Smooth muscle cell (in vitro differentiated cells): ENCODE measurements around the gene PLEKHN1. TPM values are rescaled to one million over a fixed set of nuclear protein-coding genes. Genes with fewer than 3 reads are reported as not detected.

Source experiments
- DNase-seq: peaks from one replicate; lab custom pipeline; 2025; ENCODE audit not compliant: unreplicated experiment; lab: John Stamatoyannopoulos, UW
- H2AFZ ChIP-seq: fragments of 200-600 bp; sonication (generic); 2 replicates; pipeline ENCODE4 v1.6.0; 2016; ENCODE audit warnings: antibody characterized with exemption, low read depth, mild to moderate bottlenecking
- H3F3A ChIP-seq: fragments of 200-600 bp; sonication (generic); 2 replicates; pipeline ENCODE4 v1.6.0; 2017; ENCODE audit warnings: antibody characterized with exemption, low read depth
- H3K27ac ChIP-seq: fragments of 200-600 bp; sonication (generic); 2 replicates; pipeline ENCODE4 v1.5.1; 2016; ENCODE audit warnings: low read depth, mild to moderate bottlenecking
- H3K27me3 ChIP-seq: fragments of 200-600 bp; sonication (generic); 2 replicates; pipeline ENCODE4 v1.6.1; 2016; ENCODE audit warnings: low read depth, mild to moderate bottlenecking
- H3K36me3 ChIP-seq: fragments of 200-600 bp; sonication (generic); 2 replicates; pipeline ENCODE4 v1.5.1; 2016; ENCODE audit warnings: low read depth
- H3K4me1 ChIP-seq: fragments of 200-600 bp; sonication (generic); 2 replicates; pipeline ENCODE4 v1.5.1; 2016; ENCODE audit warnings: low read depth
- H3K4me2 ChIP-seq: fragments of 200-600 bp; sonication (generic); 2 replicates; pipeline ENCODE4 v1.6.0; 2016; ENCODE audit warnings: mild to moderate bottlenecking
- H3K4me3 ChIP-seq: fragments of 200-600 bp; sonication (generic); 2 replicates; pipeline ENCODE4 v1.5.1; 2016; ENCODE audit warnings: mild to moderate bottlenecking
- H3K79me2 ChIP-seq: fragments of 200-600 bp; sonication (generic); 2 replicates; pipeline ENCODE4 v1.6.0; 2016; ENCODE audit warnings: low read depth, mild to moderate bottlenecking
- H3K9ac ChIP-seq: fragments of 200-600 bp; sonication (generic); 2 replicates; pipeline ENCODE4 v1.6.0; 2016; ENCODE audit warnings: low read depth
- H3K9me3 ChIP-seq: fragments of 200-600 bp; sonication (generic); replicated peaks from 2 replicates; pipeline ENCODE4 v1.5.1; 2016; ENCODE audit warnings: low read depth
- H4K20me1 ChIP-seq: fragments of 200-600 bp; sonication (generic); 2 replicates; pipeline ENCODE4 v1.6.0; 2016; ENCODE audit warnings: low read depth
- CTCF ChIP-seq: fragments of 200-600 bp; sonication (generic); IDR thresholded peaks from 2 replicates; pipeline ENCODE4 v1.5.1; 2017; ENCODE audit warnings: borderline replicate concordance, mild to moderate bottlenecking, antibody characterized with exemption; ENCODE audit not compliant: insufficient read depth, poor library complexity, severe bottlenecking
- WGBS: methylation state at CpG from one replicate; pipeline ENCODE4 v1.1.7; 2016; ENCODE audit warnings: low lambda C conversion rate; 5-methylcytosine and 5-hydroxymethylcytosine counted together
- polyA plus RNA-seq: library from polyadenylated mRNA; unstranded; fragments of >200 nt; fragmentation: Nextera tagmentation; extraction: Ambion mirVana; gene quantifications from 2 replicates; pipeline ENCODE4 v1.2.1, GENCODE V29; 2016
- total RNA-seq: library from RNA; depleted of rRNA; stranded (reverse); fragments of >200 nt; gene quantifications from 2 replicates; pipeline ENCODE4 v1.2.3, GENCODE V29; 2014

Gene PLEKHN1
- total and polyA plus RNA-seq, 2 experiments from 2014 or later: 2.6 to 5.2 TPM

- peaks cover 33% of the 10 kb centered on the region for H4K20me1 ChIP-seq
- DNase-seq: no peak
- H3K4me2 ChIP-seq: peak overlapping the region; percentile 99
- peak overlapping the region; percentile 70 for H3K4me3 ChIP-seq
- WGBS: 2% methylated on average over 40 of the region's 86 CpGs
- TF ChIP-seq CTCF: no peak
- peaks cover 3% of the 10 kb centered on the region for H3K79me2 ChIP-seq
- no peaks in the 10 kb centered on the region for H3K36me3 ChIP-seq
- peak overlapping the region; percentile 76 for H3K9ac ChIP-seq
- H3K27me3 ChIP-seq: no peaks in the 10 kb centered on the region
- no peaks in the 10 kb centered on the region for H3K9me3 ChIP-seq
- H2AFZ ChIP-seq: no peak overlapping the region
- H3F3A ChIP-seq: no peaks in the 10 kb centered on the region
- no peak overlapping the region for H3K27ac ChIP-seq
- peaks cover 4% of the 10 kb centered on the region for H3K4me1 ChIP-seq
Measured at GRCh38 chr1:998995-999724, 32.9 kb downstream of the PLEKHN1 start.

DNA sequence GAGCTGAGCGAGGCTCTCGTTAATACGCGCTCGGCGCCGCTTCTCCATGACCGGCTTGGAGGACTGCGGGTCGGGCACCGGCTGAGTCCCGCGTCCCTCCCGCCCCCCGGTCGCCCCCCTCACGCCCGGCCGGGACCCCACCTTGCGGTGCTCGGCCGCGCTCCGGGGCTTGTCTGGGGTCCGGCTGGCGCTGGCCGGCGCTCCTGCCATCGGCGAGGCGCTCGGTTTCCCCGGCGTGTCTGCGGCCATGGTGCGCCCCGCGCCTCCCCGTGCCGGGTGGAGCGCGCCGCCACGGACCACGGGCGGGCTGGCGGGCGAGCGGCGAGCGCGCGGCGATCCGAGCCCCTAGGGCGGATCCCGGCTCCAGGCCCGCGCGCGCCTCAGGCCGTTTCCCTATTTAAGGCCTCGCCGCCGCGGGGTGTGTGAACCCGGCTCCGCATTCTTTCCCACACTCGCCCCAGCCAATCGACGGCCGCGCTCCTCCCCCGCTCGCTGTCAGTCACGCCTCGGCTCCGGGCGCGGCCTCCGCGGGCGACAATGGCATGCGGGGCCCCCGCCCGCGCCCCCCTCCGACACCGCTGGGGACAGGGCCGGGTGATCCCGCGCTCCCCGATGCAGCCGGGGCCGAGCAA lies 33.6 kb downstream of the PLEKHN1 start, which contains the start of gene HES4:
Gene HES4 (minus strand): TSS at position 373 of the 632 bp plus-strand sequence. CDS start 124 bp downstream, at position 249.
- Histone ChIP-seq H3K27ac (peak within 1 kb of the TSS; percentile 94), H3K4me3 (peak within 1 kb of the TSS; percentile 70), H3K9ac (peak within 1 kb of the TSS; percentile 88), H4K20me1 (peaks cover 33% of the 10 kb centered on the region), H2AFZ (peak within 1 kb of the TSS; percentile 58), H3K36me3 (no peaks in the 10 kb centered on the region), H3F3A (no peaks in the 10 kb centered on the region), H3K79me2 (peaks cover 3% of the 10 kb centered on the region), H3K27me3 (no peaks in the 10 kb centered on the region), H3K9me3 (no peaks in the 10 kb centered on the region), H3K4me1 (peaks cover 5% of the 10 kb centered on the region), H3K4me2 (peak within 1 kb of the TSS; percentile 99)
- WGBS: 2% methylated on average over 80 of the region's 95 CpGs
- DNase-seq: peak; percentile 89
- no peak for TF ChIP-seq CTCF

GRCh38 chr1:1000357-1001056 lies 34.2 kb downstream of the PLEKHN1 start:
- Histone ChIP-seq H3K27me3 (no peaks in the 10 kb centered on the region), H3K9me3 (no peaks in the 10 kb centered on the region), H3K4me1 (peaks cover 12% of the 10 kb centered on the region), H3K9ac (peak overlapping the region; percentile 88), H3K36me3 (no peaks in the 10 kb centered on the region), H3K4me2 (peak overlapping the region; percentile 99), H2AFZ (peak overlapping the region; percentile 58), H3F3A (no peaks in the 10 kb centered on the region), H4K20me1 (peaks cover 33% of the 10 kb centered on the region), H3K27ac (peak overlapping the region; percentile 94), H3K79me2 (peaks cover 3% of the 10 kb centered on the region), H3K4me3 (peak overlapping the region; percentile 70)
- no peak for TF ChIP-seq CTCF
- peak; percentile 89 for DNase-seq
- 2% methylated on average over 49 of the region's 75 CpGs for WGBS
